Ishikawa (cell line): ENCODE results near the gene CDC42EP3.

Source experiments
- CEBPB ChIP-seq: IDR thresholded peaks from 2 replicates; pipeline ENCODE4 v1.6.1; 2012
- CREB1 ChIP-seq: IDR thresholded peaks from 2 replicates; pipeline ENCODE4 v1.6.1; 2012; ENCODE audit warnings: low read depth
- EGR1 ChIP-seq: IDR thresholded peaks from 2 replicates; pipeline ENCODE4 v1.6.1; 2012
- EP300 ChIP-seq: IDR thresholded peaks from 2 replicates; pipeline ENCODE4 v1.6.1; 2012; ENCODE audit warnings: borderline replicate concordance
- FOXM1 ChIP-seq: IDR thresholded peaks from 2 replicates; pipeline ENCODE4 v1.6.1; 2012; ENCODE audit warnings: low read depth, borderline replicate concordance
- NFIC ChIP-seq: IDR thresholded peaks from 2 replicates; pipeline ENCODE4 v1.6.1; 2012
- RAD21 ChIP-seq: IDR thresholded peaks from 2 replicates; pipeline ENCODE4 v1.6.1; 2012; ENCODE audit warnings: low read depth
- REST ChIP-seq: IDR thresholded peaks from 2 replicates; pipeline ENCODE4 v1.6.1; 2012; ENCODE audit warnings: low read depth, mild to moderate bottlenecking
- TAF1 ChIP-seq: IDR thresholded peaks from 2 replicates; pipeline ENCODE4 v1.6.1; 2012; ENCODE audit warnings: low read depth, mild to moderate bottlenecking
- TCF12 ChIP-seq: IDR thresholded peaks from 2 replicates; pipeline ENCODE4 v1.6.1; 2012; ENCODE audit warnings: low read depth
- TEAD4 ChIP-seq: IDR thresholded peaks from 2 replicates; pipeline ENCODE4 v1.6.1; 2012
- YY1 ChIP-seq: IDR thresholded peaks from 2 replicates; pipeline ENCODE4 v1.6.1; 2012; ENCODE audit warnings: low read depth
- ZBTB7A ChIP-seq: IDR thresholded peaks from 2 replicates; pipeline ENCODE4 v1.6.1; 2012; ENCODE audit warnings: low read depth
- TF ChIP-seq, protein P1 (sequence below): IDR thresholded peaks from 2 replicates; pipeline ENCODE4 v1.6.1; 2012
- TF ChIP-seq, protein P2 (sequence below): IDR thresholded peaks from 2 replicates; pipeline ENCODE4 v1.6.1; 2012

Gene CDC42EP3

DNA sequence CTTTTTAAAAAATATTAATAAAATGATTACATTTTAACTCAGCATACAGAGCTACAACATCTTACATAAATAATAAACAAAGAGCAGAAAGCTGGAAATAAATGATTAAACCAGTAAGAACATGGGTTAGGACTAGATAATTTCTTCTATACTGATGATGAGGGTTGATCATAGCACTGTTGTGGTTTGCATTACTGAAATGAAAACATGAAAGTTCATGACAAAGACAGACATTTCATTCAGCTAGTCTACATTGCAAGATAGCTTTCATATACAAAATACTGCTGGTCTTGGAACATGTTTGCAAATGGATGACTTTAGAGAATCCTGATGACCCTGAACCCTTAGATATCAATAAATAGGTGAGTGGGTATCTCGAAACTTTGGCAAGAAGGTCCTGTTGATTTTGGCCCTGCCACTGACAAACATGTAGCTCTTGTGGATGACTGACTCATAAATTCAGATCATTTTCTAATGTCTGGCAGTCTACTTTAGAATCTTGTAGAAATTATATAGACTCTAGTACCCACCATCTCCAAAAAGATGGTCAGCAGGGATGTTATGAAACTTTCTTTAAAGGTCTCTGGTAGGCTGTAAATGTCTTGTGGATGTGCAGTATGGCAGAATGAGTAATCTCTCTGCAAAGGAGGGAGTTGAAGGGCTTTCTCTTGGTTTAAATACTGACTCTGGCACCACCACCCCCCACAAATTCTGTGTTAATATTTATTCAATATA is 15.5 kb upstream of the CDC42EP3 start:
- TF ChIP-seq EGR1 (no peak), CEBPB (no peak), CREB1 (no peak), RAD21 (no peak)
- TF ChIP-seq, protein P1, sequence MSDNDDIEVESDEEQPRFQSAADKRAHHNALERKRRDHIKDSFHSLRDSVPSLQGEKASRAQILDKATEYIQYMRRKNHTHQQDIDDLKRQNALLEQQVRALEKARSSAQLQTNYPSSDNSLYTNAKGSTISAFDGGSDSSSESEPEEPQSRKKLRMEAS: no peak
- TF ChIP-seq, protein P2, sequence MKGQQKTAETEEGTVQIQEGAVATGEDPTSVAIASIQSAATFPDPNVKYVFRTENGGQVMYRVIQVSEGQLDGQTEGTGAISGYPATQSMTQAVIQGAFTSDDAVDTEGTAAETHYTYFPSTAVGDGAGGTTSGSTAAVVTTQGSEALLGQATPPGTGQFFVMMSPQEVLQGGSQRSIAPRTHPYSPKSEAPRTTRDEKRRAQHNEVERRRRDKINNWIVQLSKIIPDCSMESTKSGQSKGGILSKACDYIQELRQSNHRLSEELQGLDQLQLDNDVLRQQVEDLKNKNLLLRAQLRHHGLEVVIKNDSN: no peak

GRCh38 chr2:37684809-37685208 is 13.4 kb upstream of the CDC42EP3 start:
- no peak for TF ChIP-seq REST
- TF ChIP-seq, protein P2: no peak
- no peak for TF ChIP-seq EP300
- no peak for TF ChIP-seq TCF12
- TF ChIP-seq, protein P1: no peak
- no peak for TF ChIP-seq YY1
- no peak for TF ChIP-seq CREB1
- no peak for TF ChIP-seq NFIC
- no peak for TF ChIP-seq CEBPB
- no peak for TF ChIP-seq EGR1
- TF ChIP-seq TEAD4: no peak
- no peak for TF ChIP-seq FOXM1
- TF ChIP-seq ZBTB7A: no peak
- TF ChIP-seq TAF1: no peak
- TF ChIP-seq RAD21: no peak

DNA sequence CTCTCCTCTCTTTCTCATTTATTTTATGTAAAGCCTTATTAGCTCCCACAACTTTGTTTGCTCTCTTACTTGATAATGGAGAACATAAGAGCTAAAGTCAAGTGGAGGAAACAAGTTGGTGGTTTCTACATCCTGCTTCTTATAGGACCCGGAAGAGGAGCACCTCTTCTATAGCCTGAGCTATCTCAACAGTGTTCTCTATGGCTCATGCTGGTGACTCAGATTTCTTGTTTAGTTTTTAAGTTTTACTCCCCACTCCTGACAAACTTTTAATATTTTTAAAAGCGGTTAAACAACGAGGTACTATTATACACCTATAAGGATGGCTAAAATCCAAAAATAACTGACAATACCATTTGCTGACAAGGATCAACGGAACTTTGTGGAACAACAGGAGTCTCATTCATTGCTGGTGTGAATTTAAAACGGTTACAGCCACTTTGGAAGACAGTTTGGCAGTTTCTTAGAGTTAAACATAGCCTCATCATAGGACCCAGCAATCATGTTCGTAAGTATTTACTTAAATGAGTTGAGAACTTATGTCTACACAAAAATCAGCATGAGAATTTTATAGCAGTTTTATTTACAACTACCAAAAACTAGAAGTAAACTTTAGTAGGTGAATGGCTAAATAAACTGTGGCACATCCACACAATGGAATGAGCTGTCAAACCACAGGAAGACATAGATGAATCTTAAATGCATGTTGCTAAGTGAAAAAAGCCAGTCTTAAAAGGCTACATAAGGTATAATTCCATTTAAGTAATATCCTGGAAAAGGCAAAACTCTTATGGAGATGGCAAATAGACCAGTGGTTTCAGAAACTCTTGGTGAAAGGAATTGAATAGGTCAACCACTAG is 12.7 kb upstream of the CDC42EP3 start:
- no peak for TF ChIP-seq ZBTB7A
- no peak for TF ChIP-seq TEAD4
- no peak for TF ChIP-seq EP300
- no peak for TF ChIP-seq TCF12
- no peak for TF ChIP-seq NFIC
- TF ChIP-seq FOXM1: no peak
- no peak for TF ChIP-seq CEBPB
- TF ChIP-seq CREB1: no peak

- TF ChIP-seq EP300: no peak
- TF ChIP-seq RAD21: no peak
- no peak for TF ChIP-seq TCF12
- TF ChIP-seq REST: no peak
- no peak for TF ChIP-seq TEAD4
- TF ChIP-seq, protein P2: no peak
- TF ChIP-seq, protein P1: no peak
- TF ChIP-seq CEBPB: no peak
These were observed 11.8 kb upstream of the CDC42EP3 start for GRCh38 chr2:37683241-37683640.

DNA sequence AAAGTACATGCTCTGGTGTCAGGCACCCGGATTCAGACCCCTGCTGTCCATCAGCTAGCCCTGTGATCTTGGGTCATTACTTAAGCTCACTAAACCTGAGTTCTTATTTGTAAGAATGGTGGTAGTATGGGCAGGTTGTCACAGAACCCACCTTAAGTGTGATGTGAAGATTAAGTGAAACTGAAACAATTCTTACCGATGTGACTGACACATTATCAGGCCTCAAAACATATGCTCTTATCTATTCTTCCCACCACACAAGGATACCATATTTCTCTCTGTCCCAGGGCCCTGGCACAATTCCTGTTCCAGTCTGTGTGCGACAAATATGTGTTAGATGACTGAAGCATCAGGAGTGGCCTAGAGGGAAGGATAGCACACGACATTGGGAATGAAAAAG is 11.0 kb upstream of the CDC42EP3 start:
- TF ChIP-seq, protein P2: no peak
- TF ChIP-seq CREB1 (no peak), EP300 (no peak), CEBPB (no peak), ZBTB7A (no peak), FOXM1 (no peak), TCF12 (no peak), TAF1 (no peak), TEAD4 (no peak), YY1 (no peak), NFIC (no peak), EGR1 (no peak), REST (no peak), RAD21 (no peak)
- TF ChIP-seq, protein P1: no peak
